GM12872 (cell line): ENCODE measurements around the gene NTM.

Experiments used
- TF ChIP-seq, protein P1 (sequence below): IDR thresholded peaks from 3 replicates; pipeline ENCODE4 v1.5.1; 2011; ENCODE audit warnings: low read depth, mild to moderate bottlenecking, low read length, moderate library complexity; ENCODE audit not compliant: insufficient read depth

NTM gene

DNA sequence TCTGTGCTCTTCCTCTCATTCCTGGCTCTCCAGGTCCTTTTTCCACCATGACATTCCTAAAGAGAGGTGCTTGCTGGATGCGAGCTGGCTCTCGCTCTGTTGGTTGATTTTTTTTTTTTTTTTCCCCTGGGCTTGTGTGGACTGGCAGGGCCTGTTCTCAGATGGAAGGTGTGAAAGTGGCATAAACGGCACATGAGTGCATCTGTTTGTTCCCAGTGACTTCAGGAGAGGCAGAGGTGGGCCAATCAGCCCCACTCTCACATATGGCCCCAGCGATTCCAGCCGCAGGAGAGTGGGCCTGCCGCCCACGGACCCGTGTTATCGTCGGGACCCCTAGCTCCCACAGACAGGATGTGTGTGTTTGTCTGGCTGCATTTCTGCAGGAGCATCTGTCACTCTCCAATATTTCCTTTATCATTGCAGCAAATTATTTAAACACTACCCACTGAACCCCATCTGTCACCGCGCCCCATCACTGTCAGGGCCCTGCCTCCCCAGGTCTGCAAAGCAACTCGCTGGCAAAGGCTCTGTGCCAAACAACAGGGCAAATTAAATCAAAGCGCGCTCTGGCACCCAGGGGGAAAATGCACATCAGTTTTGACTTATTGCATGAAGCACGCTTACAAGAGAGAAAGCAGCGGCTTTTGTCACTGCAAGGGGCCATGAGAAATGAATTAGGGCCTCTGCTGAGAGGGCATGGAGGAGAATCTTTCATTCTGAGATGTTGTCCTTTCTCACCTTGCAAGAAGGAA lies 886.3 kb downstream of the NTM start:
- TF ChIP-seq, protein P1, sequence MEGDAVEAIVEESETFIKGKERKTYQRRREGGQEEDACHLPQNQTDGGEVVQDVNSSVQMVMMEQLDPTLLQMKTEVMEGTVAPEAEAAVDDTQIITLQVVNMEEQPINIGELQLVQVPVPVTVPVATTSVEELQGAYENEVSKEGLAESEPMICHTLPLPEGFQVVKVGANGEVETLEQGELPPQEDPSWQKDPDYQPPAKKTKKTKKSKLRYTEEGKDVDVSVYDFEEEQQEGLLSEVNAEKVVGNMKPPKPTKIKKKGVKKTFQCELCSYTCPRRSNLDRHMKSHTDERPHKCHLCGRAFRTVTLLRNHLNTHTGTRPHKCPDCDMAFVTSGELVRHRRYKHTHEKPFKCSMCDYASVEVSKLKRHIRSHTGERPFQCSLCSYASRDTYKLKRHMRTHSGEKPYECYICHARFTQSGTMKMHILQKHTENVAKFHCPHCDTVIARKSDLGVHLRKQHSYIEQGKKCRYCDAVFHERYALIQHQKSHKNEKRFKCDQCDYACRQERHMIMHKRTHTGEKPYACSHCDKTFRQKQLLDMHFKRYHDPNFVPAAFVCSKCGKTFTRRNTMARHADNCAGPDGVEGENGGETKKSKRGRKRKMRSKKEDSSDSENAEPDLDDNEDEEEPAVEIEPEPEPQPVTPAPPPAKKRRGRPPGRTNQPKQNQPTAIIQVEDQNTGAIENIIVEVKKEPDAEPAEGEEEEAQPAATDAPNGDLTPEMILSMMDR, result no peak

DNA sequence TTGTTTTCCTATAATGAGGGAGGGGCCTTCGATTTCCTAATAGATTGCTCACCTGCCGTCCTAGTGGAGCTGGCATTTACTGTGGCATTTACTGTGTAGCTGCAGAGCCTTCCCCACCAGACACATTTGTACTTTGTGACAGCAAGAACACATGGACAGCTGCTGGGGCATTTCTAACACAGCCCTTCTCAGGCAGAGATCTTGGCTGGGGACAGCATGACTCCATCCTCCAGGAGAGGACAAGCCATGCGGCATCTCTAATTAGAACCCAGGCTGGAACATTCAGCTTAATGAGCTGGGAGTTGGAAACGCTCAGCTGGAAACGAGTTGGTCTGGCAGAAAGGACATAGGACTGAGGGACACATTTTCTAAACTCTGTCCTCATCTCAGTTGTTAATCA lies 887.5 kb downstream of the NTM start:
- TF ChIP-seq, protein P1, result no peak

DNA sequence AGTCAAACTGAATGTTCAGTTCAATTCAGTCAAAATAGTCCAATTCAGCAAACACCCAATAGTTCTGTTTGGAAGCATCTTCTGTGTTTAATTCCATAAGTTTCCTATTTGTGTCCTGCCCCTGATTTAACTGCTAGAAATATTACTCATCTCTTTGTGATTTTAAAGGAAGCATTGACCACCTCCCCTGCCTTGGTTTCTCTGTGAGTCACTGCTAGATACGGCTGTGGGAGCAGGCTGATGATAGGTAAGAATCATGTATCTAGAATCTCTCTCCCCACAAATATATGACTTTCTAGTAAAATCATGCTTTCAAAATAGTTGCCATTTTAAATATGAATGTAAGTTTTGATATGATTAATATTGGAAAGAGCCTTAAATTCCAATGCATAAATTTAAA lies 888.5 kb downstream of the NTM start:
- TF ChIP-seq, protein P1, result no peak

DNA sequence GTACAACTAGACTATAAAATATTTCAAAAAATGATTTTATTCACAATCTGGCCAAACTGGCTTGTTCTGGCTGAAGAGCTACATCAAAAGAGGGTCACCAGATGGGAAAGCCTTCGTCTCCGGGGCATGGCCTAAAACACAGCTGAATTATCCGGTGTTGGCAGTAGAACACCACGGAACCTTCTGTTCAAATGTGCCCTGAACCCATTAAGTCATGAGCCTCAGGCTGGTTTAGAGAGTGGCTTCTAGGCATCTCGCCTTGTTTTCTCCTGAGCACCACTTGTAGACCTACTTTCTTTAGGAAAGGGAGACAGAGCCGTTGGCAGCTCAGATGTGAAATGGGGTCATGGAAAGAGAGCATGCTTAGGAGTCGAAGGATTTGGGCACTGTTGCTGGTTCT lies 890.2 kb downstream of the NTM start:
- TF ChIP-seq, protein P1, result no peak

DNA sequence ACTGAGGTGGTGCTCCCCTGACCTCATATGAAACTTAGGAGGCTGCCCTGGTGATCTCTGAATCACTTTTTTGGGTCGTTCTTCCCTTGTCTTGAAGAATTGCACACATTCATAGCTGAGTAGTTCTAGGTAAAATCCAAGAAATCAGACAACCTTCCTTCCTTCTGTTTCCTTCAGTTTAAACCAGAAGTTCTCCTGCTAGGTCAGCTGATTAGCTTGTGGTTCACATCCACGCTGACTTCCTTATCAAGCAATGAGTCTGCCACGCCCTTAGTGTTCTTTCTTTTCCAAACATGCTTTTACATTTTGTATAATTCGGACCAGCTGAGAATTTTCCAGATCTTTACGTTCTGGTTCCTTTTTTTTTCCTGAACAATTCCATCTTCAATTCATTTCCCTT lies 892.8 kb downstream of the NTM start:
- TF ChIP-seq, protein P1, result no peak

DNA sequence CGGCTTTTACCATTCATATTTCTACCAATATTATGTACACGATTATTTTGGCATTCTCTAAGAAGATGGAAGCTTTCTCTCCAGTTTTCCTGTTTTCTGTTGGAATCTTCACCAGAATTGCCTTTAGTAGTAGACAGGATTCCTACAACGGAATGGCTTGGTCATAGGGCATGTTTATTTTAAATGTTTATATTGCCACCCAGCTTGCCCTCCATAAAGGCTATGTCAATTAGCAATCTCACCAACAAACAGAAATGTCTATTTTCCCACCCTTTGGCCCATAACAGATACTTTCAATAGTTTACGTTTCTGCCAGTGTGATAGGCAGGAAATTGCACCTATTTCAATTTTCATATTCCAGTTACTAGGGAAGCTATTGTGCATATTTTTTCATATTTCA lies 893.5 kb downstream of the NTM start:
- TF ChIP-seq, protein P1, result no peak

DNA sequence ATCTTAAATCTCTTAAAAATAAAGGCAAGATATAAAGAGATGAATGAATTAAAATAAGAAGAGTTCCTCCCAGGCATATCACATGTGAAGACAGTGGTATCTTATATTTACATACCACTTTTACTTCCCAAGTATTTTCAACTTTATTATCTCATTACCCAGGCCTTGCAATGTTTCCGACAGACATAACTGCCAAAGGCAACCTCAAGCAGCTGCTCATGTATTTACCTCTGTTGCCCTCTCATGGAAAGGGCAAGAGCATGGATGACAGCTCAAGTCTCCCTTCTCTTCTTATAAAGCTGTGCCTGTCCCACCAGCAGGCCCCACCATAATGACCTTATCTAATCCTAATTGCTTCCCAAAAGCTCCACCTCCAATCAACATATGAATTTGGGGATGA lies 894.2 kb downstream of the NTM start:
- TF ChIP-seq, protein P1, result no peak
